Fibroblast of upper back skin (primary cell): ENCODE results near the gene KRTAP29-1.
"Not testable (repeated sequence)": the region's sequence is repeated elsewhere in the genome, so short reads cannot be mapped to it uniquely, and the experiment has no call there.

Experiments
- DNase-seq: peaks from one replicate; pipeline ENCODE4 v3.0.0-alpha.2; 2013

KRTAP29-1 gene, protein sequence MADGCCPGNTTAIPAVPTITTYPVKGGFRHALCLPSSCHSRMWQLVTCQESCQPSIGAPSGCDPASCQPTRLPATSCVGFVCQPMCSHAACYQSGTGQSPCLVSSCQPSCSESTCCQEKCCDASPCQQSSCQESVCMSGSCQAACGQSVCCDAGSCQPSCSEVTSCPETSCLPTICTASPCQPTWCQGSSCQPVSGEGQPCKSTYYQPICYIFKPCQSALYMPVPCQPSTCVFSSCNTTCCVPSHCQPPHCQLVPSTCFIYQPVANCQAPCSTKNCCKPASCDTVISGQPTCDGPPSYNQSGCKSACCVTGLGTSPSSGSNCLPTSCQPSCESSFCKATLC

DNA sequence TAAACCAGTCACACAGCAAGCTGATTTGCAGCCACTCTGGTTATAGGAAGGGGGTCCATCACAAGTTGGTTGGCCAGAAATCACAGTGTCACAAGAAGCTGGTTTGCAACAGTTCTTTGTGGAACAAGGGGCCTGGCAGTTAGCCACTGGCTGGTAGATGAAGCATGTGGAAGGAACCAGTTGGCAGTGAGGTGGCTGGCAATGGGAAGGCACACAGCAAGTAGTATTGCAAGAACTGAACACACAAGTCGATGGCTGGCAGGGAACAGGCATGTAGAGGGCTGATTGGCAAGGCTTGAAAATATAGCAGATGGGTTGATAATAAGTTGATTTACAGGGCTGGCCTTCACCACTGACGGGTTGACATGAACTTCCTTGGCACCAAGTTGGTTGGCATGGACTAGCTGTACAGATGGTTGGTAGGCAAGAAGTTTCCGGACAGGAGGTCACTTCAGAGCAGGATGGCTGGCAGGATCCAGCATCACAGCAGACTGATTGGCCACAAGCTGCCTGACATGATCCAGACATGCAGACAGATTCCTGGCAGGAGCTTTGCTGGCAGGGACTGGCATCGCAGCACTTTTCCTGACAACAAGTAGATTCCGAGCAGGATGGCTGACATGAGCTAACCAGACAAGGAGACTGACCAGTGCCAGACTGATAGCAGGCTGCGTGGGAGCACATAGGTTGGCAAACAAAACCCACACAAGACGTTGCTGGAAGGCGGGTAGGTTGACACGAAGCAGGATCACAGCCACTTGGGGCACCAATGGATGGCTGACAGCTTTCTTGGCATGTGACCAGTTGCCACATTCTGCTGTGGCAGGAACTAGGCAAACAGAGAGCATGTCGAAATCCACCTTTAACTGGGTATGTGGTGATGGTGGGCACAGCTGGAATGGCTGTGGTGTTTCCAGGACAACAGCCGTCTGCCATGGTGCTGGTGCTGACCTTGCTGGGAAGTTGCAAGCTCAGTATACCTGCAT, at the start of gene KRTAP29-1:
Gene KRTAP29-1, minus strand, starts transcription at position 936 of the 986 bp plus-strand sequence. Its CDS starts 0 bp downstream, at position 936.
- DNase-seq = no peak

DNA sequence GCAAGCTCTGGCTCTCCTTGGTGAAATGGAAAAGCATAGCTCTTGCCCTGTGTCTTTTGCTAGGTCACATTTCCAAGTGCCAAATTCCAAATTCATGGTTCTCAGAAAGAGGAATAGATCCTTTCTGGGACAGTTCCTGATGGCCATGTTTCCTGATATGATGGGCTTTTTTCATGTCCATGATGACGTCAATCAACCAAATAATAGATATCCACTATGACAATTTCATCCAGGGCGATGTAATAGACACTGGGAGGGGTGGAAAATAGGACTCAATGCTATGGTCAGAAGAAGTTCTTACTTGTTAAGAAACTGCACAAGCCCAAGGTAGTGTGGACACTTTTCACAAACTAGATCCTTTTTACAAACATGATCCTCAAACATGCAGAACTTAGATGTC, 48.5 kb upstream of the KRTAP29-1 start:
- no peak for DNase-seq

DNA sequence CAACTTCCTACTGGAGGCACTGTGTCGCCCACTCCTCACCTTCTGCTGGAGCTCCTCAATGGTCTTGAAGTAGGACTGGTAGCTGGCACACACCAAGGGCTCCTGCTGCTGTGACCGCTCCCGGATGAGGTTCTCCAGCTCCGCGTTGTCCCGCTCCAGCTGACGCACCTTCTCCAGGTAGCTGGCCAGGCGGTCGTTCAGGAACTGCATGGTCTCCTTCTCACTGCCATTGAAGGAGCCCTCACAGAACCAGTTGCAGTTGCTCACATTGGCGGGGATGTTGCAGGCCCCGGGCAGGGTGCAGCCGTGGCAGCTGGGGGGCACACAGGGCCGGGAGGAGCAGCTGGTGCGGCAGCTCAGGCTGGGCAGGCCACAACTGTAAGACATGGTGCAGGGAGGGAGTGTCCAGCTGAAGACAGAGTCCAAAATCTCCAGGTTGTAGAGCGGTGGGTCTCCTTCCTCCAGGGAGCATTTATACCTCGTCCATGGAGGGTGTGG, 47.8 kb upstream of the KRTAP29-1 start, which contains the start of gene KRT33A:
Gene KRT33A, minus strand, starts transcription at position 448 of the 498 bp plus-strand sequence. Its CDS starts 61 bp downstream, at position 387.
- DNase-seq = not testable (repeated sequence)

DNA sequence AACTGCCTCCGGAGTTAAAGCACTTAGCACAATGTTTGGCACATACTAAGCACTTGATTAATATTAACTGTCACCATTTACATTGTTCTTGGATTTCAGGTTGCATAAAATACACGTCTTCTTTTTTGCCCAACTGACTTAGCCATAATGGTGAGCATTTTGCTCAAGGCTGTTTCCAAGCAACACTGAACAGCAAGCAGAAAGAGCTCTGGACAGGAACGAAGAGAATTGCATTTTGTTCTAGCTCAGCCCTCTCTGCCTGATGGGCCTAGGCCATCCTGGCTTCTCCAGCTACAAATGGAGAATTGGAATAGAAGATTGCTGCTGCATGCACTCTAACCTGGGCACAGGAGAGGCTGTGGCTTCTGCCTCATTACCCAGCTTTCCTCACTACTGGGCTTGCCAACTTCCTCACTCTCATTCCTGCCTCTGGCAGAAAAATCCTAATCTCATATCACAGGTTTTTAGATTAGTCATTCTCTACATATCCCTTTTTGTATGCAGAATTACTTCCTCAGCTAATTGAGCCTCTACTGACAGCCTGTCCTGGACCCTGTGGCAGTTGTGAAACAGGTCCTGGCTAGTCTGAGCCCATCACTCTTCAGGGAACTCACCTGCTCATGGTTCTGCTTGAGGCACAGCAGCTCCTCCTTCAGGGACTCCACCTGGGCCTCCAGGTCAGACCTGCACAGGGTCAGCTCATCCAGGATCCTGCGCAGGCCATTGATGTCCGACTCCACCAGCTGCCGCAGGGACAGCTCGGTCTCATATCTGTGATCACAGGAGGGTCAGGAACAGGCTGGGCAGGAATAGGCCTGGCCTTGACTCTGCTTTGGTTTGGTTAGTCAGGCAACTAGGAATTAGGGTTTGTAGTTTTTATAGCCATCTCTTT, 45.5 kb upstream of the KRTAP29-1 start:
- DNase-seq = no peak

DNA sequence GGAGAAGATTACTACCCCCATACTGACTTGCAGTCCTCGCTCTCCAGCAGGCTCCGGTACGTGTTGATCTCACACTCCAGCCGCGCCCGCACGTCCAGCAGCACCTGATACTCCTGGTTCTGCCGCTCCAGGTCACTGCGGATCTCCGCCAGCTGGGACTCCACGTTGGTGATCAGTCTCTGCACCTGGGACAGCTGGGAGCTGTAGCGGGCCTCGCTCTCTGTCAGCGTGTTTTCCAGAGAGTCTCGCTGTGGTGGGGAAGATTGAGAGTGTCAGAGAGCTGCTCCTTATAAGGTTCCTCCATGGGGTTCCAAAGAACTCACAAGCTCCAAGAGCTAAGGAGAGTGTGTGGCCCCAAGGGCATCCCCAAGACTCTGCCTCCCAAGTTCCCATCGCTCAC, 43.8 kb upstream of the KRTAP29-1 start:
- not testable (repeated sequence) for DNase-seq

DNA sequence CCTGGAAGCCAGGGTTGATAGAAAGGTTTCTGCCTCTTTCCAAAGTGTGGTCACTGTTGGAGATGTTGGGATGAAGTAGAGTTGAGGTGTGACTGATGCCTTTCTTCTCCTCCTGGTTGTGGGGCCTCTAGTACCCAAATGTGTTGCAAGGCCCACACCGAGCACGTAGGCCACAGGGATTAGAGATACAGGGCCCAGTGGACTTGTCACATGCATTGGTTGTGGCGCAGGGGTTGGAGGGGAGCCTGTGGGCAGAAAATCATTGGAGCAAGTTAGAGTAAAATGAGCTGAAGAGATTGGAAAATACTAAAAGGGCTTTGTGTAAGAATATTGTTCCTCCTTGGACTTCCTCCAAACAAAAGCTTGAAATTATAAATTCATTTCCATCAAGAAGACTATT, 43.3 kb upstream of the KRTAP29-1 start:
- no peak for DNase-seq

DNA sequence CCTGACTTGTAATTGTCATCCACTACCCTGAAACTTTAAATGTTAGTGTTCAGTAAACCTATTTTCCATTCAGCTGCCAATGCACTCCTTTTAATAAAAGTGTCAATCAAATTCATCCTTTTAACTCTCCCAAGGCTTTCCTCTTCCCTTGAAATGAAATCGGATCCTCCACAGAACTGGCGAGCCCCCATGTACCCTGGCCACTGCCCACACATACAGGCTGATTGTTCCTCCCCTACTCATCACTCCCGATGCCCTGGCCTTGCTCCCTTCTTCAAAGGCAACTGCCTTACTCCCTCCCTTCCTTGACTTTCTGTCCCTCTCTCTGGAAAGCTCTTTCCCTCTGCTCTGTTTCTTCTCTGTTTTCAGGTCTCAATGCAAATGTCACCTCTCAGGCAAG, 40.4 kb upstream of the KRTAP29-1 start:
- no peak for DNase-seq

DNA sequence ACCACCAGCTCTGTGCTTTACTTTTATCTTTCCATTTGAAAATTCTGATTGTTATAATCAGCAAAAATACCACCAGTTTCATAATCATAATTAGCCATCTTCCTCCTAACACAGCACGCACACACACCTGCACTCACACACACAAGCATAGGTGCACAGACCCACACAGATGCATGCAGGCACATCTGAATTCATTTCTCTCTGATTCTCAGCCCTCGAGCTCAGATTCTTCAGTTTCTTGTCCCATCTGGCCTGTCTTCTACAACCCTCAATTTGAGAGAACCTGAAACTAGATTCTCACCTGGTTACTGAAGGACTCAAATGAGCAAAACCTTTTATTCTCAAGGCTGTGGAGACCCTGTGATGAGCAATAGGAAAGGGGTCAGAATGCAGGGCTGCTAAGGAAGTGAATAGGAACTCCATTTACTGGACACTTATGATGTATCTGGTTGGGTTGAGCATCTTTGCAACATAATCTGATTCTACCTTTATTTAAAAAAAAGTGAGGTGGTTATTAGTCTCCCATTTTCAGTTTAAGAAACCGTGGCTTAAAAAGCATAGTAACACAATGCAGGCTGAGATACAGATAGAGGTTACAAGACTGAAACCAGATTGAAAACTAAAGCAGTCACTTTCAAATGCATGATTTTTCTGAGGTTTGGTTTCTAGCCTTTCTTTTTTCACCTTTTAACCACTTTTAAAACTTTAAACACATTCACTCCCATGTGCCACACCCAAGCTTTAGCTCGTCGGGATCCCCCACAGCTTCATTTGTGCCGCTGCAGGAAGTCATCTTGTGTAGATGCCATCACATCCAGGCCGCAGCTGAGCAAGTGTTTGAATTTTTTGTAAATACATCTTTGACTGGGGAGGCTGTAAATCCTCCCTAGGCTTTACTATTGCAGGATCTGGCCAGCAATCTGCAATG, 38.5 kb upstream of the KRTAP29-1 start:
- DNase-seq = no peak

DNA sequence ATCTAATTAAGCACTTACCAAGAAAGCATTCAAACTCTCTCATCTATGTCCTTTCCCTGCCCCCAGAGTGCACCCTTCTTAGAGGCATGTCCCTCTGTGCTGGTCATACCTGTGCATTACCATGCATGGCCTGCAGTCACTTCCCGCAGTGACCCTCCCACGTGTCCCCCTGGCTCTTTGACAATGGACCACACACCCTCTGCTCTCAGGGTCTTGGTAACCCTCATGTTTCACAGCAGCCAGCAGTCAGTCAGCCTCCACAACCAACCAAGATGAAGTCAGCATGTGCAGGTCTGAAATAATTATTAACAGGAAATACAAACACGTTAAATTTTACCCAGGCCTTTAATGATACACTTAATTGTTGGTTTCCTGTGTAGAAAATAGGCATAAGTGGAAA, 37.8 kb upstream of the KRTAP29-1 start:
- DNase-seq = no peak

DNA sequence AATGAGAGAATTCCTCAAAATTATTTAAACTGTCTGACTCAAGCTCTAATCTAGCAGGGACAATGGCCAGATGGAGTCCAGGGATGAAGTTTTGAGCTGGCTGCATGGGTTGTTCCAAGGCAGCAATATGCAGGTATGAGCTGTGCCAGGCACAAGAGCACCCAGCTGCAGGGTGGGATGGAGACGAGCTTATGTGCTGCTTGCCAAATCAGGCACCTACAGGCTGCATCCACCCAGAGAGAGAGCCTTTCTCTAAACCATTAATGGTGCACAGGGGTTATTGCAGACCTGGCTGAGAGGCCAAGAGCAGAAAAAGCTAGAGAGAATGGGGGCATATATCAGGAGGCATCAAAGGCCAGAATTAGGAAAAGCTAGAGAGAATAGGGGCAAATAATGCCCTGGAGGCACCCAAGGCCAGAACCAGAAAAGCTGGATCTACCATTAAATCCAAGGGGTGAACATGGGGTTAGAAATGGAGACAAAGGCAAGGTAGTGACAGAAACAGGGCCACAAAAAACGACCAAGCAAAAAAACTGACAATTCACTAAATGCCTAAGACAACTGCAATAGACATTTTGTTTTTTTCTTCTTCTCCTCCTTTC, 37.0 kb upstream of the KRTAP29-1 start:
- no peak for DNase-seq

DNA sequence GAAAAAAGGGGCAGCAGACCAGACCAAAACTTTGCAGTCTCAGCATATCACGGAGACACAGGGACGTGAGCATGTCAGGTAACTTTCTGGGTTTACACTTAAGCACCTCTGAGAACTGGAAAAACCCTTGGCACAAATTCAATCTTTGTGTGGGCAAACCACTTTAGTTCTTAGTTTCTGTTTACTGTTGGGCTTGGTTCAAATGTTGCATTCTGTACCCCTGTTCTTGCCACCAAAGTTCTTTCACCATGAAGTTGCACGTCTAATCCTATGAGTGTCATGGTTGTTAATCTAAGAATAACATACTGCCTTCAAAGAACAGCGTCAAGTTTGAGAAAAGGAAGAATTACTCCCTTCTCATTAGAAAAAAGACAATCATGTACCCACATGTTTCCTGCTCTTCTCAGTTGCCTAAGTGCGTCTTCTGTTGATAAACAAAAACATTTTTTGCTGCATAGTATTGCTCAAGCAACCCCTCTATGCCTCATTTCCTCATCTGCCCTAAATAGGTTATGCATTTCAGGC, 36.4 kb upstream of the KRTAP29-1 start:
- DNase-seq = no peak

DNA sequence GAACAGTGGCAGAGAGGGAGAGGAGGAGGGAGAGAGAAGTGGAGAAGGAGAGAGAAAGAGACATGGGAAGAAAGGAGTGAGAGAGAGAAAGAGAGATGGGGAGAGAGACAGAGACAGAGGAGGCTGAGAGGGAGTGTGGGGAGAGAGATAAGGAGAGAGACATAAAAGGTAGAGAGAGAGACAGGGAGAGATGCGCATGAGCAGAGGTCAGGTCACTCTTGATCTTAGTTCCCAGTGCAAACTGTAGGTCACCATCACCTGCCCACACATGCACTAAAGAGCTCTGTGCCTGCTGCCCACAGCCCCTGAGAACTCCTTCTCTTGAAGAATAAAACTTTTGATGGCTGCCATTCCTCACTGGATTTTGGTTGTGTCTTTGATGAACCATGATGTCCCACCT, 33.1 kb upstream of the KRTAP29-1 start:
- DNase-seq = no peak

DNA sequence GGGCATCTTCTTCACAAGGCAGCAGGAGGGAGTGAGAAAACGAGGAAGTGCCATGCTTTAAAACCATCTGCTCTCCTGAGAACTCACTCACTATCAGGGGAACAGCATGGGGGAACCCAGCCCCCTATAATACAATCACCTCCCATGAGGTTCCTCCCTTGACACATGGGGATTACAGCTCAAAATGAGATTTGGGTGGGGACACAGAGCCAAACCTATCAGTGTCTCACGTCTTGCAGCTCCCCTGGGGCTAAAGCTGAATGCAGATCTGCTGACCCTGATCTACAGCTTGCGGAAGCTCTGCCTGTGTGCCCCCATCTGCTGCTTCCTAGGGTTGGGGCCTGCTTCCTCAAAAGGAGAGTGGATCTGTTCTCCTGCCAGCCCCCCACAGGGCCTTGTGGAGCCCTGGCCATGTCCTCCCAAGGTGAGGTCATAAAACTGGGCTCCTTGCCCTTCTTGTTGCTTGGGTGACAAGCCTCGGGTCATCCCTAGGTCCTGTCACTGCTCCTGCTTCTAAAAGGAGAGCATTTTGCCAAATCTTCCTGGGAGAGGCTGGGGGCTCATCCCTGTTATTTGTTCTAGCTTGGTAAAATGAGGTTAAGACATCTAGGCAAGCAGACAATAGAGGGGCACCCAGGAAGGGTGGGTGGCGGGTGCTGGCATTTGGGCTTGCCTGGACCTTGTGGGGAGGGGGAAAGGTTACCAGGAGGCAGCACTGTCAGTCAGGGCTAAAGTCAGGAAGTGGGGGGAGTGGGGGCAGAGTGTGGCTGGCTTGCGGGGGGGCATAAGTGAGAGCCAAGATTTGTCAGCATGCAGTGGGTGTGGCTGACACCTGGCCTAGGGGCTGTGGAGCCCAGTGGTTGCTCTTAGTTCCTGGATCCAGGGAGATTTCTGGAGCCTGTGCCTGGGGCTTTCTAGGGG, 32.0 kb upstream of the KRTAP29-1 start:
- no peak for DNase-seq

DNA sequence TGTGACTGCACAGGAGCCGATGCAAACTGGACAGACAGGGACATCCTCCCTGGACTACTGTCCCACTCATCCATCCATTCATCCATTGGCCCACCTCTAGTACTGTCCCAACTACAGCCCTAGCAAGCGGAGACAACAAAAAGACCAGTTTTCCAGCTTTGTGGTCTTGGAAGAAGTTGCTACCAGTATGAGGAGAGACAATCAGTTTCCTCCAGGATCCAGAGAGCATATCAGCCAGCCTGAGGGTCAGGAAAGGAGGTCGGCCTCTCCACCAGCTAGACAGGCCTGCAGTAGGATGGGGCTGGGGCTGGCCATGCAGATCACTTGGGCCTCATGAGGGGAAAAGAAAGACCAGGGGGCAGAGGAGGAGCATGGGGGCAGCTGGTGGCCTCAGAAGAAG, 31.2 kb upstream of the KRTAP29-1 start:
- DNase-seq = no peak

DNA sequence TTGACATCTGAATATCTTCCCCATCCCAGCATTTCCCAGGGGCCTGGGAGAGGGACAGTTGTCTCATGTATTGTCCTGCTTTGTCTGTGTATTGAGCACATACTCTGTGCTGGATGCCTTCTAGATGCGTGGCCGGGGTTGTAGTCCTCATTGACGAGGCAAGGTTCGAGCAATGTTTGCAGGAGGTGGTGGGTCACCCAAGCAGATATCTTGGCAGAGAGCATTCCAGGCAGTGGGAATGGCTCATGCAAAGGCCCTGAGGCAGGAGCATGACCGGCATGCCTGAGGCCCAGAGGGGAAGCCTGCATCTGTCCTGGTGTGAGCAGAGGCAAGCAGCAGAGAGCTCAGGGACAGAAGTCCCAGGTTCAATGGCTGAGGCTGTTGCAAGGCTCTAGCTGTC, 30.4 kb upstream of the KRTAP29-1 start:
- no peak for DNase-seq

DNA sequence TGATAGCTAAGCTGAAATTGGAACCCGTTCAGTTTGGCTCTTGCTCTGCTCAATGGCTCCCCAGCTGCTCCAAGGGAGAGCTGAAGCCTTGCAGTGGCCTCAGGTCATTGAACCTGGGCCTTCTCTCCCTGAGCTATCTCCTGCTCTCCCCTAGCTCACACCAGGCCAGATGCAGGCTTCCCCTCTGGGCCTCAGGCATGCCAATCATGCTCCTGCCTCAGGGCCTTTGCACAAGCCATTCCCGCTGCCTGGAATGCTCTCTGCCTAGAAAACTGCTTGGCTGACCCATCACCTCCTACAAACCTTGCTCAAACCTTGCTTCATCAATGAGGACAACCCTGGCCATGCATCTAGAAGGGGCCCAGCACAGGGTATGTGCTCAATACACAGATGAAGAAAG, 29.6 kb upstream of the KRTAP29-1 start:
- no peak for DNase-seq

DNA sequence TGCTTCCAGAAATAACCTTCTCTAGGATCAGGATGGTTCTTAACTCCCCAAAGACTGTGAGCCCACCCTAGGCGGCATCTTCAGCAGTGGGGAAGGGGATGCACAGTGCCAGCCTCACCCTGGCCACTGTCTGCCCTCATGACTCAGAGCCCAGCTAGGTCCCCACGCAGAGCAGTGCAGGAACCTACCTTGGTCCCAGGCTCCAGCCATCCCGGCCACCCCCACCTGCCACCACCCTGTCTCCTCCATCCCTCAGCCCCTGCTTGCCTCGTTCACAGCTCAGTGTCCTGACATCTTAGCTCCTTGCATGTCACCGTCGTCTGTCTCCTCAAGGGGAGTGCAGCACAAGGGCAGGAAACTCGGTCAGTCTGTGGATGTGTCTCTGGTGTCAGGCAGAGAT, 29.0 kb upstream of the KRTAP29-1 start:
- no peak for DNase-seq

DNA sequence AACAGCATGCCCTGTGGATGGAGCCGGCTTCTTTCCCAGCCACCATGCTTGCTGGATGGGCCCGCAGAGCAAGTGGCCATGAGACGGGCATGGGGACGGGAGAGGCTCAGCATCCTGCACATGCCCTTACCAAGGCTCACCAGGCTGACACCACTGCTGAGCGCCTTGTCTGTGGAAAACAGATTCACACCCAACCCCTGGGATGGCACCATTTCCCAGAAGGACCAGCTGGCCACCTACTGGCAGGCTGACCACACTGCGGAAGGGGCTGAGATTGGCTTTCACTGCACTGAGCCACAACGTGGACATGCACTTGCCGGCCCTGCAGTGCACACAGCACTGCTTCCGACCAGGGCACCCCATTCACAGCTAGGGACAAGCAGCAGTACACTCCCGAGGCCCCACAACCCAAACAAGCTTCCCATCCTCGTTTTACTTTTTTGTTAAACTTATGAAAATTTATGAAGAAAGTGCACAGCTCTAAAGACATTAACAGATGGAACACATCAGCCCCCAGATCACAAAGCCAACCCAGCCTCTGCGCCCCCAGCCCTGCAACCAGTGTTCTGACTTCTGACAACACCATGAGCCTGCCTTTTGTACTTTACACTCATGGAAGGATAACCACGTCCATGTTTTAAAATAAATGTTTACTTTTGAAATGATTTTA, 26.8 kb upstream of the KRTAP29-1 start:
- peak; percentile 52 for DNase-seq

DNA sequence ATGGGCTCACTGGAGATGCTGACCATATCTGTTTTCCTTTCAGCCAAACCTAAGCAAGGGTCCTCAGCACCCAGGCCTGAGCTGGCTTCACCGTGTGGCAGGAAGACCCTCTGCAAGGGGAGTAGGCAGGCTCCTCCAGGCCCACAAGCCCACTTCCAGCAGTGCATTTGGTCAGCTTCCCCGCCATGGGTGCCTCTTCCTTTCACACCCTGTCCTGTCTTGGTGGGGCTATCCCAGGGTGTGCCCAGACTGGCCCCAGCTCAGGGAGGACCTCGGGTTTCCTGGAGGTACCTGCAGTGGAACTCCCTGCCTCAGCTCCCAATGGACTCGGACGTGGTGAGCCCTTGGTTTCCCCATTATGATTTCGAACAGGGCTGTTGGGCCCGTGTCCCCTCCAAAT, 25.6 kb upstream of the KRTAP29-1 start:
- DNase-seq = no peak
